Endothelial cell of umbilical vein (primary cell): ENCODE data around the gene SIKE1. TPM values are rescaled to one million over a fixed set of nuclear protein-coding genes. Genes with fewer than 3 reads are reported as not detected.

Experiments
- BruUV-seq: library from RNA; stranded (reverse); fragments of 400-500 nt; replicated peaks from 2 replicates; lab custom pipeline; 2021; lab: Mats Ljungman, UMichigan
- CTCF ChIA-PET: fragments of 300-600, 350-600 bp; sonication (Branson Sonifier 250); formaldehyde crosslinking; loops from one replicate; lab custom pipeline; 2021; ENCODE audit warnings: antibody characterized with exemption, inconsistent platforms; lab: Charles Lee
- POLR2A ChIA-PET: fragments of 300-600, 350-600 bp; sonication (Branson Sonifier 250); formaldehyde crosslinking; loops from one replicate; lab custom pipeline; 2021; ENCODE audit warnings: antibody characterized with exemption, inconsistent platforms; lab: Charles Lee
- DNase-seq: peaks from one replicate; pipeline ENCODE4 v3.0.0-alpha.2; 2011; ENCODE audit warnings: low read depth, low spot score
- FAIRE-seq: peaks from 2 replicates; lab custom pipeline; 2011; peaks lifted over from hg19 to GRCh38; lab: Jason Lieb, UNC
- H2AFZ ChIP-seq: 2 replicates; pipeline ENCODE4 v1.6.0; 2012; ENCODE audit warnings: low read depth, low read length, control low read depth, inconsistent platforms
- H3K27ac ChIP-seq: 2 replicates; pipeline ENCODE4 v1.5.1; 2011; ENCODE audit warnings: low read depth, mild to moderate bottlenecking, control low read depth, low read length, moderate library complexity; ENCODE audit not compliant: insufficient read depth
- H3K27me3 ChIP-seq, 2 experiments: 2 replicates each; pipeline versions ENCODE4 v1.6.0 to v1.6.1; 2011; ENCODE audit warnings: low read length in 2 of 2, mixed read lengths in 1 of 2; ENCODE audit not compliant: control insufficient read depth in 2 of 2, insufficient read depth in 2 of 2
- H3K36me3 ChIP-seq, 2 experiments: 2 replicates in 1 of 2; 3 replicates in 1 of 2; pipeline ENCODE4 v1.5.1; 2011; ENCODE audit warnings: low read length in 2 of 2, mild to moderate bottlenecking in 1 of 2, moderate library complexity in 1 of 2; ENCODE audit not compliant: control insufficient read depth in 2 of 2, insufficient read depth in 2 of 2; ENCODE audit errors: extremely low read depth in 1 of 2
- H3K4me1 ChIP-seq: 3 replicates; pipeline ENCODE4 v1.5.1; 2011; ENCODE audit warnings: mild to moderate bottlenecking, low read length; ENCODE audit not compliant: control insufficient read depth, insufficient read depth; ENCODE audit errors: extremely low read depth
- H3K4me2 ChIP-seq: 2 replicates; pipeline ENCODE4 v1.6.1; 2011; ENCODE audit warnings: low read length, control low read depth, mixed read lengths; ENCODE audit not compliant: insufficient read depth
- H3K4me3 ChIP-seq, 3 experiments: fragments of 200-600 bp in 1 of 3; sonication (generic), shearing (Covaris generic) in 1 of 3; replicated peaks in 1 of 3; 2 replicates each; pipeline ENCODE4 v1.5.1; 2011 to 2016; ENCODE audit warnings: control low read depth in 3 of 3, low read length in 3 of 3, mild to moderate bottlenecking in 2 of 3, inconsistent platforms in 1 of 3, low read depth in 1 of 3, moderate library complexity in 1 of 3; ENCODE audit not compliant: insufficient read depth in 1 of 3
- H3K79me2 ChIP-seq: 2 replicates; pipeline ENCODE4 v1.6.0; 2012; ENCODE audit warnings: low read length, inconsistent platforms; ENCODE audit not compliant: control insufficient read depth, insufficient read depth
- H3K9ac ChIP-seq: replicated peaks from 2 replicates; pipeline ENCODE3; 2011; ENCODE audit warnings: low read length, control low read depth; ENCODE audit not compliant: insufficient read depth; ENCODE audit errors: extremely low read depth
- H3K9me1 ChIP-seq: replicated peaks from 3 replicates; pipeline ENCODE4 v1.6.0; 2011; ENCODE audit warnings: mild to moderate bottlenecking, low read length; ENCODE audit not compliant: control insufficient read depth, insufficient read depth; ENCODE audit errors: extremely low read depth
- H3K9me3 ChIP-seq: replicated peaks from 2 replicates; pipeline ENCODE4 v1.5.1; 2012; ENCODE audit warnings: low read length, inconsistent platforms; ENCODE audit not compliant: control insufficient read depth, insufficient read depth
- H4K20me1 ChIP-seq: replicated peaks from 2 replicates; pipeline ENCODE3; 2011; ENCODE audit warnings: mild to moderate bottlenecking, low read length; ENCODE audit not compliant: control insufficient read depth, insufficient read depth; ENCODE audit errors: extremely low read depth
- EZH2 ChIP-seq: IDR thresholded peaks from 2 replicates; pipeline ENCODE4 v1.6.1; 2012; ENCODE audit warnings: borderline replicate concordance, low read depth, mild to moderate bottlenecking, moderate library complexity, low read length, inconsistent platforms; ENCODE audit not compliant: severe bottlenecking
- FOS ChIP-seq: IDR thresholded peaks from 2 replicates; pipeline ENCODE4 v1.6.1; 2011; ENCODE audit warnings: mild to moderate bottlenecking, low read length, moderate library complexity, borderline replicate concordance; ENCODE audit not compliant: insufficient read depth
- GATA2 ChIP-seq: IDR thresholded peaks from 2 replicates; pipeline ENCODE4 v1.7.0; 2011; ENCODE audit warnings: low read depth, mild to moderate bottlenecking, moderate library complexity, mixed read lengths, low read length; ENCODE audit not compliant: insufficient read length, insufficient read depth
- JUN ChIP-seq: IDR thresholded peaks from 2 replicates; pipeline ENCODE4 v1.6.1; 2011; ENCODE audit warnings: borderline replicate concordance, low read depth; ENCODE audit not compliant: insufficient read length, insufficient read depth
- MYC ChIP-seq: IDR thresholded peaks from one replicate; pipeline ENCODE4 v1.6.1; 2011; ENCODE audit warnings: mild to moderate bottlenecking, low read depth, low read length
- POLR2A ChIP-seq: IDR thresholded peaks from 2 replicates; pipeline ENCODE4 v1.6.1; 2012; ENCODE audit warnings: low read depth, mild to moderate bottlenecking, control low read depth, low read length
- POLR2AphosphoS5 ChIP-seq: IDR thresholded peaks from 2 replicates; pipeline ENCODE4 v1.6.1; 2012; ENCODE audit warnings: low read depth, mild to moderate bottlenecking, control low read depth, low read length, moderate library complexity; ENCODE audit not compliant: insufficient read depth
- dilution Hi-C: fragments of 300-500 bp; cut with MboI; formaldehyde crosslinking; loops from one replicate; pipeline ENCODE4 v1.15.0; 2019; ENCODE audit warnings: low sequenced_read_pairs; ENCODE audit not compliant: extremely low pct_ligation_motif_present
- intact Hi-C: fragments of 100-400 bp; cut with micrococcal nuclease; formaldehyde crosslinking; loops from one replicate; pipeline ENCODE4 v1.10.0; 2022
- polyA plus RNA-seq, 4 experiments: library from polyadenylated mRNA; depleted of rRNA in 3 of 4; stranded (reverse) in 3 of 4; unstranded in 1 of 4; fragments of >200 nt; gene quantifications; 2 replicates each; pipeline versions ENCODE4 v1.2.1 to v1.2.3, GENCODE V29; 2011 to 2012; ENCODE audit warnings: missing spikeins in 1 of 4
- total RNA-seq: library from RNA; stranded (reverse); gene quantifications from 2 replicates; pipeline ENCODE4 v1.2.3, GENCODE V29; 2021
- TF ChIP-seq, protein P1 (sequence below), 2 donors: IDR thresholded peaks; 1 replicate in 1 of 2; 2 replicates in 1 of 2; pipeline ENCODE4 v1.5.1; 2011; ENCODE audit warnings: low read length in 2 of 2, mild to moderate bottlenecking in 2 of 2, moderate library complexity in 2 of 2, control low read depth in 1 of 2, inconsistent platforms in 1 of 2, low read depth in 1 of 2; ENCODE audit not compliant: insufficient read depth in 1 of 2; ENCODE audit errors: extremely low read depth in 1 of 2
- TF ChIP-seq, protein P2 (sequence below): IDR thresholded peaks from 2 replicates; pipeline ENCODE4 v1.6.1; 2011; ENCODE audit not compliant: insufficient read depth, insufficient read length

The SIKE1 gene
- total and polyA plus RNA-seq, 2 donors (not counting 3 experiments of a cell fraction or from before 2014, with no cell fraction given), result 16.3 to 46.6 TPM

GRCh38 chr1:114735479-114735878 lies 45.0 kb downstream of the SIKE1 start:
- no peak overlapping the region for H3K27ac ChIP-seq
- no peak for FAIRE-seq
- dilution Hi-C loops (no loop called here), intact Hi-C loops (no loop called here)
- BruUV-seq, result no TSS peak
- POLR2A ChIA-PET, result no interaction called here
- H3K36me3 ChIP-seq, result peaks cover 25 to 64% of the 10 kb centered on the region in 2 experiments
- H3K4me3 ChIP-seq, result no peak overlapping the region
- no peaks in the 10 kb centered on the region for H3K27me3 ChIP-seq
- no peak overlapping the region for H3K9ac ChIP-seq
- H3K79me2 ChIP-seq, result peaks cover 49% of the 10 kb centered on the region
- H3K9me1 ChIP-seq, result no peaks in the 10 kb centered on the region
- no peak overlapping the region for H3K4me2 ChIP-seq
- no peaks in the 10 kb centered on the region for H3K4me1 ChIP-seq
- no peak overlapping the region for H2AFZ ChIP-seq
- TF ChIP-seq, protein P1, sequence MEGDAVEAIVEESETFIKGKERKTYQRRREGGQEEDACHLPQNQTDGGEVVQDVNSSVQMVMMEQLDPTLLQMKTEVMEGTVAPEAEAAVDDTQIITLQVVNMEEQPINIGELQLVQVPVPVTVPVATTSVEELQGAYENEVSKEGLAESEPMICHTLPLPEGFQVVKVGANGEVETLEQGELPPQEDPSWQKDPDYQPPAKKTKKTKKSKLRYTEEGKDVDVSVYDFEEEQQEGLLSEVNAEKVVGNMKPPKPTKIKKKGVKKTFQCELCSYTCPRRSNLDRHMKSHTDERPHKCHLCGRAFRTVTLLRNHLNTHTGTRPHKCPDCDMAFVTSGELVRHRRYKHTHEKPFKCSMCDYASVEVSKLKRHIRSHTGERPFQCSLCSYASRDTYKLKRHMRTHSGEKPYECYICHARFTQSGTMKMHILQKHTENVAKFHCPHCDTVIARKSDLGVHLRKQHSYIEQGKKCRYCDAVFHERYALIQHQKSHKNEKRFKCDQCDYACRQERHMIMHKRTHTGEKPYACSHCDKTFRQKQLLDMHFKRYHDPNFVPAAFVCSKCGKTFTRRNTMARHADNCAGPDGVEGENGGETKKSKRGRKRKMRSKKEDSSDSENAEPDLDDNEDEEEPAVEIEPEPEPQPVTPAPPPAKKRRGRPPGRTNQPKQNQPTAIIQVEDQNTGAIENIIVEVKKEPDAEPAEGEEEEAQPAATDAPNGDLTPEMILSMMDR (IDR thresholded peaks at IDR 0.05; ENCODE audit: extremely low read depth in 1 of 2, insufficient read depth in 1 of 2, low read depth in 1 of 2, low read length in 2 of 2), result no peak
- TF ChIP-seq MYC (no peak), JUN (no peak), FOS (no peak), EZH2 (no peak), POLR2A (no peak), GATA2 (no peak), POLR2AphosphoS5 (no peak)
- TF ChIP-seq, protein P2, sequence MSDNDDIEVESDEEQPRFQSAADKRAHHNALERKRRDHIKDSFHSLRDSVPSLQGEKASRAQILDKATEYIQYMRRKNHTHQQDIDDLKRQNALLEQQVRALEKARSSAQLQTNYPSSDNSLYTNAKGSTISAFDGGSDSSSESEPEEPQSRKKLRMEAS, result no peak
- DNase-seq, result no peak
- CTCF ChIA-PET, result no interaction called here
- H3K9me3 ChIP-seq, result no peaks in the 10 kb centered on the region
- peaks cover 7% of the 10 kb centered on the region for H4K20me1 ChIP-seq
